KG1 (cell line): ENCODE data around the gene CDS2.

Experiments
- DNase-seq: peaks from one replicate; lab custom pipeline; 2025; lab: John Stamatoyannopoulos, UW

CDS2 gene

GRCh38 chr20:5181958-5182357 lies 55.1 kb downstream of the CDS2 start:
- no peak for DNase-seq

GRCh38 chr20:5182615-5183254 lies 55.9 kb downstream of the CDS2 start:
- no peak for DNase-seq

DNA sequence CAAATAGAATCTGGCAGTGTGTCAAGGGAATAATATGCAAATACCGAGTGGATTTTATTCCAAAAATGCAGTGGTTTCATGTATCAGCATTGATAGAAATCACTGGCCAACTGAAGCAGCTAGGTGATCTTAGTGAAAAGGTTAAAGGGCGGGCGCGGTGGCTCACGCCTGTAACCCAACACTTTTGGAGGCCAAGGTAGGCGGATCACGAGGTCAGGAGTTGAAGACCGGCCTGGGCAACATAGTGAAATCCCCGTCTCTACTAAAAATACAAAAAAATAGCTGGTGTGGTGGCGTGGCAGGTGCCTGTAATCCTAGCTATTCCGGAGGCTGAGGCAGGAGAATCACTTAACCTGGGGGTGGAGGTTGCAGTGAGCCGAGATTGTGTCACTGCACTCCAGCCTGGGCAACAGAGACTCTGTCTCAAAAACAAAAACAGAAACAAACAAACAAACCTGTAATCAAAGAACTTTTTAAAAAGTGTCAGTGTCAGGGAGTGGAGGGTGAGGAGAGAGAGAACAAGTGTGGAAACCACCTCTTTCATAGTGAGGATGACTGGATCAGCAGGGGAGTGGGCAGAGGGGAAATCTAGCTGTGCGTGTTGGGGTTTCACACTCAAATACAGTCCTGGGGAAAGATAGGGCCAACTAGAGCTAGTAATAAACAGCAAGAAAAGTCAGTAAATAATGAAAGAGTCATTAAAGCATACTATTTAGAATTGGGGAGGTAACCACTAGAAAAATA lies 57.1 kb downstream of the CDS2 start:
- no peak for DNase-seq

- no peak for DNase-seq
Observed at GRCh38 chr20:5184684-5185083, 57.9 kb downstream of the CDS2 start.

- no peak for DNase-seq
Observed at GRCh38 chr20:5187122-5187521, 60.3 kb downstream of the CDS2 start.

- no peak for DNase-seq
Observed at GRCh38 chr20:5188736-5189135, 61.9 kb downstream of the CDS2 start.

DNA sequence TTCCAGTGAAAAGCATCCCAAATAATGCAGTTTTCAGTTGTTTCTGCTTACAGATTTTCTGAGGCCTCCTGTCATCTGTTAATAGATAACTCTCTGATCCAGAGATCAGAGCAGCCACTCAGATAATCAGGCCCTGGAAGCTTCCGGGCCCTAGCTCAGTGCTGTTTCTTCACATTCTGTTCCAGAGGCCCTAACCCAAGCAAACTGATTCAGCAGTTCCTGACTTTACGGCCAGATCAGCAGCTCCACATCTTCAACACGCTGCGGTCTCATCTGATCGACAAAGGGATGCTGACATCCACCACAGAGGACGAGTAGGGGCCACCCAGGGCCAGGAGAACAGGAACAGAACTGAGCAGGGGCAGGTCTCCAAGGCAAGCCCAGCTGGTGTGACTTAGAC lies 63.1 kb downstream of the CDS2 start:
- no peak for DNase-seq

DNA sequence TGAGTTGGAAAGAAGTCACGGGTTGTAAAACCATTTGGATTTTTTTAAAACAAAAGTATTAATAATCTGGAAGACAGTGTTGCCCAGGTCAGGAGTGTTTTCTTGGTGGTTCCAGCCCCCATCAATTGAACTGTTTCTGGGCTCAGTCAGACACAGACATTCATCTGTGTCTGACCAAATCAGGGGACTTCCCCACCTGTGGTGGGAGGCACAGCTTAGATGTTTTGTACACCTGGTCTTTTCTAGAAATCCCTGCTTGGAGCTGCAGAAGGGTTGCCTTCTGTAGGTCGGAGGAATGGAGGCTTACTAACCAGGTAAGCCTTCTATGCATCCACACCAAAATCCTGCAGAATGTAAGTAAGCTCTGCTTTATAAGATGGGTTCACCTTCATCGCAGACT lies 63.6 kb downstream of the CDS2 start:
- no peak for DNase-seq

DNA sequence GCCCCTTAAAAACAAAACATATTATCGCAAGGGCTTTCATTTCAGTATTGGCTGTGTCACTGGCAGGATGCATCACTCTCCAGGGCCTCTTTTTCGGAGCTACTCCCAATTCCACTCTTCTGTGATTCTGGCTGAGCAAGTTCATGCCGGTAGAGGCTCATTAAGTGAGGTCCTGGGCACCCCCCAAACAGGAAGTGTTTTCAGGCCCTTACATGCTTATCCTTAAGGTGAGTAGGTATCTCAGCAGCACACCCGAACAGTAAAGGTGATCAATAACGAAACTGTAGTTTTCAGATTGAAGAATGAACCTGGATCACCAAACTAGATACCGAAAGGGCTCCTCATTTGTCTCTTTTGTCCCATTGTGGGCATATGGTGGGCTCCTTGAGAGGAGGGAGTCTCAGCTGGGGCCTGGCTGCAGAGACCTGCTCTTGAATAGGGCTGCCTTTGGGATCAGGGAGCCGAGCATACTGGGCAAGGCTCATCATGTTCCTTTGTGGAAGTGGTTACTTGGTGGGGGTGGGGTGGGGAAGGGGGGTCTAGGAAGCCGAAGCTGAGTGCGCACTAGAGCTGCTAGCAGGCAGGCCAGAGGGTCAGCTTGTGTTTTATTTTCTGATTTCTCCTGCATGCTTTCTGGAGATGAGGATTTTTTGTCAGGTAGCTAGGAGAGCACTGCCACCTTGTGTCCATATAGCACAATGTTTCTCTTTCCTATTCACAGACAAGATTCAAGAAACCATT lies 65.2 kb downstream of the CDS2 start:
- DNase-seq: no peak

- DNase-seq: no peak
Observed at GRCh38 chr20:5192570-5193431, 66.0 kb downstream of the CDS2 start.

DNA sequence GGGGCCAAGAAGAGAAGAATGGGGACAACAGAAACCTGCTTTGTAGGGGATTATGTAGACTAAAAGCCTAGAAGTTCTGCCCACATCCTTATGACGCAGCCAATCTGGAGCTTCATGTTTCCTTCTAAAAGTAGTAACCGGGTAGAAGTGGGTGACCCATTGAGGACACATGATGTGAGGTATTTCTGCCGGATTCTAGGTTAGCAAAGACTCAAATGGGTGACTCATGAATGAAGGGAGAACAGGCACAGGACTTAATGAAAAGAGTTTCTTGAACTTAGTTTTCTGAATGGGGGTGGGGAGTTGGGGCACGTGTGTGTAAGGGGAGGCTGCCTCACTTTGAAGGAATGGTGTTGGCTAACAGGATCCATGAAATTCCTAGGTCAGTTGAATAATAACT lies 68.8 kb downstream of the CDS2 start:
- DNase-seq: no peak

DNA sequence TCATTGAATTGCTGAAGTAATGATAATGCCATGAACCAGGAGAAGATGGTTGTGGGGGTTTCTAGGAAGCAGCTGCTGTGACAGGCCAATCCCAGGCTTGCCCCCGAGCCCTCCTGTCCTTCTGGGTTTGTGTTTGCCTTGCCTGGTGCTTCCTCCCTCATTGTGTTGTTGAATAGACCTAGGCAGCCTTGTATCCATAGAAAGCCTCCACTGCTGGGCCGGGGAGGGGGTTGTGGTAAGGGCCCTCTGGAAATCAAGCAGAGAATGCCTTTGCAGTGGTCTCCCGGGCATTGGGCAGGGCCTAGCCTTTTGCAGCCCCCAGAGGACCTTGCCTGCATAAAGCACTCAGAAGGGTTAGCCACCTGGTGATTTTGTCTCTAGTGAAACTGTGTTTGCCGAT lies 69.3 kb downstream of the CDS2 start:
- no peak for DNase-seq

- no peak for DNase-seq
Observed at GRCh38 chr20:5197270-5197827, 70.5 kb downstream of the CDS2 start.

DNA sequence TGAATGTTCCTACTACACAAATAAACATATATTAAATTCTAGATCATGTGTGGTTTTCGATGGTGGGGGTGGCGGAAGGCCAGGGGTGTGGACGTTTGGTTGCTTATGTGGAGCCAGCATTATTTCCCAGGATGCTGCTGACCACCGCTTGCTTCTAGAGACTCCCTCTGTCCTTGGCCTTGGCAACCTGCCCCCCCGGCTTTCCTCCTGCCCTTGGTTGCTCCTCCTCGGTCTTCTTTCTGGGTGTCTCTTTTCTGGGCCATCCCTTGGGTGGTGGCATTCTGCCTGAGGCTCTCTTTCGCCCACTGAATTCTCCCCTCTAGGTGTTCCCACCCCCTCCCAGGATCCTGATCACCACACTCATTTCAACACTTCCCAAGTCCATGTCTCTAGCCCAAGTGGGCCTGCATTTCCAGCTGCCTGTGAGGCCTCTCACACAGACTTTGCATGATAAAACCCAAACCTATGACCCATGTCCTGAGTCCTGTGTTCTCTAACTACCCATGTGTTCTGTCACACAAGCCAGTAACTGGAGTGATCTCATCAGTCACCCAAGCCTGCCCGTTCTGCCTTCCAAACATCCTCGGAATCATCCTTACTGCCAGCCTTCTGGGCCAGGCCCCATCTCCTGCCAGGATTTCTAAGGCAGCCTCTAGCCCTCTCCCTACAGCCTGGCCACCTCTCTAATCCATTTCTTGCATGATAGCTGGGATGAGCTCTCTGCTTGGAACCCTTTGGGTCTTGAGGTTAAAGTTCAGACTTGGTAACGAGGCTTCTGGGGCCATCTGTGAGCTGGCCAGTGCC lies 71.2 kb downstream of the CDS2 start:
- no peak for DNase-seq

- DNase-seq: no peak
Observed at GRCh38 chr20:5198651-5198924, 71.8 kb downstream of the CDS2 start.

- DNase-seq: no peak
Observed at GRCh38 chr20:5203380-5203779, 76.6 kb downstream of the CDS2 start.

GRCh38 chr20:5205348-5206210 lies 78.8 kb downstream of the CDS2 start:
- DNase-seq: peak; percentile 28

GRCh38 chr20:5207138-5207537 lies 80.3 kb downstream of the CDS2 start:
- DNase-seq: no peak

DNA sequence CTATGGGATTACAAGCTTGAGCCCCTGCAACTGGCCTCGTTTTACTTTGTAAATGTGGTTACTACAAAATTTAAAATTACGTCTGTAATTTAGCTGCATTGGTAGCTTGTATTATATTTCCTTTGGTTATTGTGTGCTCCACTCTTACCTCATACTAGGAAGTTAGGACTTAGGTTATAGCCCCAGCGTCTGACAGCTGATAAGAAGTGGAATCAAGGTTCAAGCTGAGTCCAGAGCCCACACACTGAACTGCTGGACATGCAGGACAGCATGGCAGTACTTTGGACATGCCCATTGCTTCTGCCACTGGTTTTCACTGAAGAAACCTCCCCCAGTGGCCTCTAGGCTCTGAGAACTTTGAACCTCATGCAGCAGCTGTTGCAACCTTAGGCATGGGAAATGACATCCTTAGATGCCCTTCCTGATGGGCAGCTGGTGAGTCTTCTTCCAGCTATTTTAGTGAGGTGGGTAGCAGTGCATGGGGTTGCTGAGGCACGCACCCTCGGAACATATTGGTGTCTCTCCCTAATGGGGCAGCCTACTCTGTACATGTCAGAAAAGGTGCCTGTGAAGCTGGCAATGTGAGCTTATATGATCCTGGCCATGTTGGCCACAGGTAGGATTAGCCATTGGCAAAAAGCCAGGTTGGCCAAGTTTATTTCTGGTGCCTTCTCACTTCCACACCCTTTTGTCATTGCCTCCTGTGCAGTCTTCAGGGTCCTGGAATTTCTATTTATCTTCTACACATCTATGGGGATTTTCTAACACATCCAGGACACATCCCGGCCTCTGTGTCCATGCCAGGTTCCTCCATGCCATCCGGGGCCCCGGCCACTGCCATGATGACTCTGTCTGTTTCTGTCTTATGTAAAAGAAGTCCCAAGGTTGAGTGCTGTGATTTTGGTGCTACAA lies 85.3 kb downstream of the CDS2 start:
- DNase-seq: no peak
